Measurements from ENCODE around the gene TNNI2.
"Not testable (repeated sequence)": the region's sequence is repeated elsewhere in the genome, so short reads cannot be mapped to it uniquely, and the experiment has no call there.

The TNNI2 gene

DNA sequence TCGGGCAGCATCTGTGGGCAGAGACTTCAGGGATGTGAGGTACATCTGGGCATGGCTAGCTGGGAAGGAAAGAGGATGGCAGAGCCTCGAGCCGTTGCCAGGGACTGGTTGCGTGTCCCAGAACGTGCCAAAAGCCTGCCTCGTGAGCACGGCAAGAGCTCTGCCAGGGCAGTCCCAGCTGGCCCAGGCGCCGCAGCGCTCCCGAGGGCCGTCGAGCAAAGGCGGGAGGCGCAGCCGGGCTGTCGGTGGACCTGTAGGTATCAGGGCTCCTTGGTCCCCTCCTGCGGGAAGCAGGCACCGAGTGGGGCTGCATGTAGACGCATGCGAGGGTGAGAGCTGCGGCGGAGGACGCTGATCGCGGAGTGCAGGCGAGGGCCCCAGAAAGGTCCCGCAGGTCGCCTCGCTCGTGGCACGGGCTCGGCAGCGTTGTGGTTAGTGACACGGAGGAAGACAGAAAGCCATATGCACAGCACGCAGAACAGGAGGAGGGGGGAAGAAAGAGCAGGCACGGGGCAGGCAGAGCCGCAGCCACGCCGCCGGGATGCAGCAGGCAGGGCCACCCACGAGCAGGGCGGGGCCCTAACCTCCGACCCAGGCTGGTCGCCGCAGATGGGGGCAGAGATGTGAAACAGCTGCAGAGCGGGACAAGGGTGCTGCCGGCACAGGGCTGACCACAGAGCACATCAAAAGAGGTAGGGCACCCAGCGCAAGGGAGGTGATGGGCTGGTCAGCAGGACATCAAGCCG, 32.1 kb downstream of the TNNI2 start:
- in situ Hi-C loops (cut with MboI; ENCODE audit: low sequenced_read_pairs): no loop called here

DNA sequence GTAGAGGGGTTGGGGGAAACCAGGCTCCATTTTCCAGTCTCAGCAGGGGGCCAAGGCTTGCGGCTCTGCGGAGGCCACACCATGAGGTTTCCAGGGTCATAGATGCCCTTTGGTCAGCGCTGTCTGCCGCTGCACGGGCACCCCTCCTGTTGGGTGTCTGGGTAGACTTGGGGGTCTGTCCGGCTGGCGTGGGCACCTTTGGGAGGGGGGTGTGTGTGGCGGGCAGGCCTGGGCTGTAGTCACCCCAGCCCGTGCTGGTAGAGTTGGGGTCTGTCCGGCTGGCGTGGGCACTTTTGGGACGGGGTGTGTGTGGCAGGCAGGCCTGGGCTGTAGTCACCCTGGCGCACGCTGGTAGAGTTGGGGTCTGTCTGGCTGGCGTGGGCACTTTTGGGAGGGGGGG, 32.8 kb downstream of the TNNI2 start:
- in situ Hi-C loops (cut with MboI; ENCODE audit: low sequenced_read_pairs): no loop called here

DNA sequence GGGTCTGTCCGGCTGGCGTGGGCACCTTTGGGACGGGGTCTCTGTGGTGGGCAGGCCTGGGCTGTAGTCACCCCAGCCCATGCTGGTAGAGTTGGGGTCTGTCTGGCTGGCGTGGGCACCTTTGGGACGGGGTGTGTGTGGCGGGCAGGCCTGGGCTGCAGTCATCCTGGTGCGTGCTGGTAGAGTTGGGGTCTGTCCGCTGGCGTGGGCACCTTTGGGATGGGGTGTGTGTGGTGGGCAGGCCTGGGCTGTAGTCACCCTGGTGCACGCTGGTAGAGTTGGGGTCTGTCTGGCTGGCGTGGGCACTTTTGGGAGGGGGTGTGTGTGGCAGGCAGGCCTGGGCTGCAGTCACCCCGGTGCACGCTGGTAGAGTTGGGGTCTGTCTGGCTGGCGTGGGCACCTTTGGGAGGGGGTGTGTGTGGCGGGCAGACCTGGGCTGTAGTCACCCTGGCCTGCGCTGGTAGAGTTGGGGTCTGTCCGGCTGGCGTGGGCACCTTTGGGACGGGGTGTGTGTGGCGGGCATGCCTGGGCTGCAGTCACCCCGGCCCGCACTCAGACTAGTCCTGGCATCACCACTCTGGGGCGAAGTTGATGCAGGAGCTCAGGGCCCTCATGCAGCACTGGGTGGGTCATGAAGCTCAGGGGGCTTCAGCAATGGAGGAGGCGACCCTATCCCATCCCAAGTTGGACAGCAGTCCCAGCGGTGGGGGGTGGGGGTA, 33.6 kb downstream of the TNNI2 start:
- in situ Hi-C loops (cut with MboI; ENCODE audit: low sequenced_read_pairs): no loop called here

DNA sequence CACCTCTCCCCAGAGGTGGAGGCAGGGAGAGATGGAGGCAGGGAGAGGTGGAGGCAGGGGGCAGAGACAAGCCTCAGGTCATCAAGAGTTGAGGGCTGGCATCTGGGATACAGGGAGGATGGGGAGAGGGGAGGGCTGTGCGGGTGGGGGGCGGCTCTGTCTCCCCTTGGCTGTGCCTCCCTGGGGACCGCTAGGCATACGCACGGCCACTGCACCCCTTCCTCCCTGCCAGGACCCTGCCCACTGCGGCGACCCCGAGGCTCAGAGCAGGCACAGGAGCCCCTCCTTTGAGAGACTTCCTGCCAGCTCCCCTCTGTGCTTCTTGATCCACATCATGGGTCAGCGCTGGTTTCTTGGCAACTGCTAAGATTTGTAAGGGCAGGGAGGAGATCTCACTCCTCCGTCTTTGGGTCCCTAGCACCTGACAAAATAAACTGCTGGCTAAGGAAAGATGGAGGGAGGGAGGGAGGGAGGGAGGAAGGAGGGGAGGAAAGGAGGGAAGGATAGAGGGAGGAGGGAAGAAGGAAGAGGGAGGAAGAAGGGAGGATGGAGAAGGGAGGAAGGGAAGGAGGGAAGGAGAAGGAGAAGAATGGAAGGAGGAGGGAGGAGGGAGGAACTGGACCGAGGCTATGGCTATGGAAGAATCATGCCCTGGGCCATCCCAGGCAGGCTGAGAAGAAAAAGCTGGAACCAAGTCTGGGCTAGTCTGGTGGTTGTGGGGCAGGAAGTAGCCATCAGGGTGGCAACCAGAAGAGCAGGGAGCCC, 34.4 kb downstream of the TNNI2 start:
- in situ Hi-C loops (cut with MboI; ENCODE audit: low sequenced_read_pairs): no loop called here

DNA sequence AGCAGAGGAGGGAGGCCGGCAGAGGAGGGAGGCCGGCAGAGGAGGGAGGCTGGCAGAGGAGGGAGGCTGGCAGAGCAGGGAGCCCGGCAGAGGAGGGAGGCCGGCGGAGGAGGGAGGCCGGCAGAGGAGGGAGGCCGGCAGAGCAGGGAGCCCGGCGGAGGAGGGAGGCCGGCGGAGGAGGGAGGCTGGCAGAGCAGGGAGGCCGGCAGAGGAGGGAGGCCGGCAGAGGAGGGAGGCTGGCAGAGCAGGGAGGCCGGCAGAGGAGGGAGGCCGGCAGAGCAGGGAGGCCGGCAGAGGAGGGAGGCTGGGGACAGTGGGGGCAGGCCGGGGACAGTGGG, 35.0 kb downstream of the TNNI2 start:
- in situ Hi-C loops (cut with MboI; ENCODE audit: low sequenced_read_pairs): not testable (repeated sequence)

DNA sequence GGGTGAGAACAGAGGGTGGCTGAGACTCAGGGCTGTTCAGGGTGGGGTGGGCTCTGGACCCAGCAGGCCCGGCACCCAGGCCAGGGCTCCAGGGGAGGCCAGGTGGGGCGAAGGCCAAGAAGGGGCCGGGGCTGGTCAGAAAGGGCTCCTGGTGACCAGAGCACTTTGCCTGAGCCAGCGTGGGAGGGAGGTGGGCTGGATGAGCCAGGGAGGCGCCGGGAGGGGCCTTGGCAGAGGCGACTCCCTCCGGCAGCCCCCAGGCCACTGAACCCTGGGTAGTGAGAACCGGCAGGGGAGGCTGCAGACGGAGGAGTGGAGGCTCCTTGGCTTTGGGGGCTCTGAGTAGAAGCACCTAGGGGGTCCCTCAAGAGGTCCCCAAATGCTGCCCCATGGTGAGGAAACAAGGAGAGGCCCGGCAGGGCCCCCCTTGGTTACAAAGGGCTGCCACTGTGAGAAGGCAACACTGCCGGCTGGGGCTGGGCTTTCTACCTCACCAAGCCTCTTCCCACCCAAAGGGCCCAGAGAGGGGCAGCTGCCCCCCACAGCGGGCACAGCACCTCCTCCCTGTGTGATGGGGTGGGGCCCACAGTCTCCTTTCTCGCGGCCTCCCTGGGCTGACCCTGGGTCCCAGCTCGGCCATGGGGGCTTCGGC, 35.8 kb downstream of the TNNI2 start:
- in situ Hi-C loops (cut with MboI; ENCODE audit: low sequenced_read_pairs): not testable (repeated sequence)

DNA sequence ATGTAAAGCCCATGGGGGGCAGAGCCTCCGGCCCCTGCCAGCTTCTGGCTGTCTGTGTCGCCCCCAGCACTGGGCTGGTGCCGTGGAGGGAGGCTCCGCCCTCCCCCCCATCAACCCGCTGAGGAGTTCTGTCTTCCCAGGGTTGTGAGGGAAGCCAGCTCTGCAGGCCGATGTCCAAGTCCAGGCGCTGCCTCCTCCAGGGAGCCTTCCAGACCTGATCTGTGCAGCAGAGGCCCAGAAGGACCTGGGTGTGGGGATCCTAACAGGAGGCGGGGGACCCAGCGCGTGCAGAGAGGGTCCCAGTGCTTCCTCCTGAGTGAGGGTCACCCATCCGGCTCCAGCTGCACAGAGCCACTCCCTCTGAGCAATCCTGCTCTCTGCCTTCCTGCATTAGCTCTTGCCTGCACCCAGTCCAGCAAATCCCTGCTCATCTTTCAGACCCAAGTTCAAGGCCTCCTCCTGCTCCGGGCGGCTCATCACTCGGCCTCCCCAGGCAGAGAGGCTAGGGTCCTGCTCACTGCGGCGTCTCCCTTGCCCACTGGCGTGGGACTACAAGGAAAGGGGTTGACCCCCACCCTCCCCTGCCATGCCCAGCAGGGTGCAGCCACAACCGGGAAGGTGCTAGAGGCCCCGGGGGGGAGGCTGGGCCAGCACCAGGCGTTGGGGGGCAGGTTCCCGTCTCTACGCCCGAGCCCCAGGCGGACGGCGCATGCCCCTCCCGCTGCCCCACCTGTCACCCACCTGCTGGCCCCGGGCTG, 36.5 kb downstream of the TNNI2 start:
- in situ Hi-C loops (cut with MboI; ENCODE audit: low sequenced_read_pairs): no loop called here

DNA sequence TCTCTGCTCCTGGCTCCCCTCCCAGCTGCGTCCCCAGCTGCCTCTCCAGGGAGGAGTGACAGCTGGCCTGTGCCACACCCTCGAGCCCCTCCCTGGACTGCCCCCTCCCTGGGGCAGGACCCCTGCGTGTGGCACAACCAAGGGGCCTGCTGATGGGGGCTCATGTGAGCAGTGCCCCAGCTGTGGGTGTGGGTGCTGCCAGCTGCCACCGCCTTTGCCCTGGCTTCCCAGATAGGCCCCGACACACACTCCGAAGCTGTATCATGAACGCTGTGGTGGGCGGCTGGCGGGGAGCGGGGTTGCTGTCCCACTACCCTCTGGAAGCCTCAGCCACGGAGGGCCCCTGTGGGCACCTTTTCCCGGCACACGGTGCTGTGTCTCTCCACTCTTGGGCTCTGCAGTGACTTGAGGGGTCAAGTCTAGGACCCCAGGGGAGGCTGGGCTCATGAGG, 37.1 kb downstream of the TNNI2 start:
- in situ Hi-C loops (cut with MboI; ENCODE audit: low sequenced_read_pairs): not testable (repeated sequence)

DNA sequence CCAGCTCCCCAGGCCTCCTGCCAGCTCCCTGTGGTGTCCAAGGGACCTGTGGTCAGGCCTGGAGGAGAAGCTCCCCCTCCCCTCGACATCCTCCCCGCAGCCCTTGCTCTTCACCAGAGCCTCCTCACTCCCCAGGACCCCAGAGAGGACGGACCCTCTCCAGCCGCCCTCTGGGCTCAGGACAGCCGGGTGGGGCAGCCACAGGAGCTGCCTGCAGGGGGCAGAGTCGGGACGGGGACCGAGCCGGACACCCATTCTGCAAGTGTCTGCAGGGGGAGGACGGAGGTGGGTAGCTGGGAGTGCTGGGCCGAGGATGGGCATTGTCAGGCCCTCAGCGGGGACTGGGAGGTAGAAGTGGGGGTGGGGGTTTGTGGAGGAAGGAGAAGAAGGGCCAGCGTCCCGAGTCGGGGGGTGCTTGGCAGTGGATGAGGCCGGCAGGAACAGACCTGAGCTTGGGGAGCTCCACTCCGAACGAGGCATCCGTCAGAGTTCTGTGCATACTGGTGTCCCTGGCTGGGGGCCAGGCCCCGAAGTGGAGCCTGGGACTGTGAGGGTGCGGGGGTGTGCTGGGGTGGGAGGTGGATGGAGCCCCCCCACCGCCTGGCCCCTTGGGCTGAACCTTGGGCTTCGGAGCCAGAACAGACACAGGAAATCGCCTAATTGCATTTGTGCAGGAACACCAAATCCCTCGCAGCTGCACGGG, 37.7 kb downstream of the TNNI2 start:
- in situ Hi-C loops (cut with MboI; ENCODE audit: low sequenced_read_pairs): no loop called here

DNA sequence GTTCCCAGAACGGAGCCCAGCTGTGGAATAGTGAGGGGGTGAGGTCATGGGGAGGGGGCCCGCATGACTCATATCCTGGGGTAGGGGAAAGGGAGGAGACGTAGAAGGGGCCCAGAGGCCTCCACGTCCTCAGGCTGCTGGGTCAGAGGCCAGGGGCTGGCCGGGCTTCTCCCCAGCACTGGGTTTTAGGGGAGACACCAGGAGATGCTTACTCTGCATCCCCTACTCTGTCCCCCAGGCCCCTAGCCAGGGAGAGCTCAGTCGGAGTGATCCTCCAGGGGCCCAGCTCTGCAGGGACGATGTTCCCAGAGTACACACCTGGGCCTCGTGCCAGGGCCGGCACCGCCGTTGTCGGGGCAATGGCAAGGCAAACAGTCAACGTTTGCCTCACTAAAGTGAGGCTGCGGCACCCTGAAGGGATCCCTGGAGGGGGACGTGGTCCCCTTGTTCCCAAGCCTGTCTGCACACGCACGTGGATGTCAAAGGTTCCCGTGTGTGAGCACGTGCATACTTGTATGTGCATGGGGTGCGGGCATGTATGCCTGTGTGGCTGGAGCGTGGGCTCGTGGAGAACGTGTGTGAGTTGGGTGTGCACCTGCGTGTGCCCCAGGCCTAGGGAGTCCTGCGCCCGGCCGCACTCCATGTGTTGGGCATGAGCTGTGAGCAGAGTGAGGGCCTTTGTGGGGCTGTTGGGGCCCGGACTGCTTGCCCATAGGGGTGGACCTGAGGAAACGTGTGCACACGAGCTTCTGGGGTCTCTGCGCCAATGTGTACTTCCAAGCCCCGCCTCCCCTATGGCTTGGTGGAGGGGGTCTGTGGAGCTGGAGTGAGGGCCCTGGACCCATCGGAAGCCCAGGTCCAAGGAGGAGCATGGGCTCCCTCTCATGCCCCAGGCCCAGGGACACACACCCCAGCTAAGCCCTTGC, 38.7 kb downstream of the TNNI2 start:
- in situ Hi-C loops (cut with MboI; ENCODE audit: low sequenced_read_pairs): no loop called here

DNA sequence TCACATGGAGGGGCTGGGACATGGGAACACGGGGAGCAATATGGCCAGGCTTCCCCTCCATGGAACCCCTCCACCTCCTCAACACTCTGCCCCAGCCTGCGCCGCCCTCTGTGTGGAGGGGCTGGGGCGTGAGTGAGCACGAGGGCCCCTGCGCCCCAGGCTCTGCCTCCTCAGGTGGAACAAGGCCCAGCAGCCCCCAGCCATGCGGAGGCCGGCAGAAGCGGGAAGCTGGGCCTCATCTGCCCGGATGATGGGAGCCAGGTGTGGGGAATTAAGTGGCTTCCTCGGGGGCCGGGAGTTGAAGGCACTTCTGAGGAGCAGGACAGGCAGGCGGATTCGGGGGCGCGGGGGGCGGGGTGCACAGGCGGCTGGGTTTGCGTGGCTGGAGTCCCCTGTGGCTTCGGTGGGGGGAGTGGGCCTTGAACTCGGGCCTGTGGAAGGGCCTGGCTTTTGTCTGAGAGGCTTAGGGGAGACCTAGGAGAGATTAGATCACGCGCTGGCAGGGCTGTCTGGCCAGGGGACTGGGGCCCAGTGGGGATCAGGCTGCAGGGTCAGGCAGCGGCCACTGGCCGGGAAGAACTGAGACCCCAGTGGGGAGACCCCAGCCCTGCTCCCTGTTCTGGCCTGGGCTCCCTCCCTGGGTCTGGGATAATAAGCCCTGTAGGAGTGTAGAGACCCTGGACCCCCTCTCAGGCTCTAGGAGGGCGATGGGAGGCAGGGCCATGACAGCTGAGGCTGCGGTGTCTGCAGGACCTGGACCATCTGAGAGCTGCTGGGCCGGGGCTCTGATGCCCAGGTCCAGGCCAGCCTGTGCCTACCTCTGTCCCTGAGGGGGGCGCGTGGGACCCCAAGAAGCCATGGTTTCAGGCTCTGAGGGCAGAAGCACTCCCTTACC, 39.6 kb downstream of the TNNI2 start:
- in situ Hi-C loops (cut with MboI; ENCODE audit: low sequenced_read_pairs): no loop called here

DNA sequence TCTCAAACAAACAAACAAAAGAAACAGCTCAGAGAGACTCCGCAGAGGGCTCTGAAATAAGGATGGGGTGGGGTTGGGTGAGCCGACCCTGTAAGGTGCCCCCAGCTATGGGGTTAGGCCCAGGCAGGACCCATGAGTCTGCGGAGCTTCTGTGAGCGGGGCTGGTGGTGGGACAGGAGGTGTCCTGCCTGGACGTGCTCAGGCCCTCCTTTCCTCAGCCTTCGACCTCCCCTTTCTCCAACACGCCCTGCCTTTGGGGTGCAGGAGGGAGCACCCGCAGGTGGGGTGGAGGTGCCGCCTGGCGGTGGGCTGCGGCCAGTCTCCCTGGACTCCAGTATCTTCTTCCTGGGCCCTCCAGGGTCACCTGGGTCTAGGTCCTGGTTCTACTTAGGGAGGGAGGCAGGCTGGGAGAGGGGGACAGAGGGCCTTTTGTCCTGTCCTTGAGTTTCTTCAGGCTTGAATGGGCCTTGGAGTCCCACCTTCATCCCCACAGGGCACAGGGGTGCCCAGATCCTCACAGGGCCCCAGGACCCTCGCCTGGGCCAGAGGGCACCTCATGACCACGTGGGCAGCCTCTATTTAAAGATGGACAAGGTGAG, 40.7 kb downstream of the TNNI2 start:
- in situ Hi-C loops (cut with MboI; ENCODE audit: low sequenced_read_pairs): no loop called here

DNA sequence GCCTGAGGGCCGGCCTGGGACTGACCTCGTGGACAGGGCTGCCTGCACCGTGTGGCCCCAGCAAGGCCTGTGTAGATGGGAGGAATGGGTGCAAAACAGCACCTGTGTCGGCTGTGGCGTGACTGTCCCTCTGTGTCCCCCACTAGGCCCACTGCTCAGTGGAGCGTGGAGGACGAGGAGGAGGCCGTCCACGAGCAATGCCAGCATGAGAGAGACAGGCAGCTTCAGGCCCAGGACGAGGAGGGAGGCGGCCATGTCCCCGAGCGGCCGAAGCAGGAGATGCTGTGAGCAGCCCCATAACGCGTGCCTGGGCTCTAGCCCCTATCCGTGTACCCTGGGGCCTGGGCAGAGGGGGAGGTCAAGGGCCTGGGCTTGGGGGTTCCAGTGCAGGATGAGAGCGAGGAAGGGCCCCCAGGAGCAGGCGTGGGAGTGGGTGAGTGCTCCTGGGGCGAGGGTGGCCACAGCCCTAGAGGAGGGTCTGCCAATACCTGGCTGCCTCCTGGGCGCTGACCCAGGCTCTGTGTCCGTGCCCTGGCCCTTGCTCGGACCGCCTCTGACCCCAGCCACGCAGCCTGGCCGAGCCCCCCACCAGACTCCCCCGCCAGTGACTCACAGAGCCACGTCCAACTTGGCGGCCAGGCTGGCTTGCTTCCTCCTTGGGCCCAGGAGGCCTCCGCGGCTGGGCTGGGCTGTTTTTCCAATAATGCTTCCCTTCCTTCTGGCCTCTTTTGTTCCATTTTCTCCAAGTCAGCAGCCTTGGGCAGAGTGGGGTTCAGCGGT, 41.4 kb downstream of the TNNI2 start:
- in situ Hi-C loops (cut with MboI; ENCODE audit: low sequenced_read_pairs): no loop called here

DNA sequence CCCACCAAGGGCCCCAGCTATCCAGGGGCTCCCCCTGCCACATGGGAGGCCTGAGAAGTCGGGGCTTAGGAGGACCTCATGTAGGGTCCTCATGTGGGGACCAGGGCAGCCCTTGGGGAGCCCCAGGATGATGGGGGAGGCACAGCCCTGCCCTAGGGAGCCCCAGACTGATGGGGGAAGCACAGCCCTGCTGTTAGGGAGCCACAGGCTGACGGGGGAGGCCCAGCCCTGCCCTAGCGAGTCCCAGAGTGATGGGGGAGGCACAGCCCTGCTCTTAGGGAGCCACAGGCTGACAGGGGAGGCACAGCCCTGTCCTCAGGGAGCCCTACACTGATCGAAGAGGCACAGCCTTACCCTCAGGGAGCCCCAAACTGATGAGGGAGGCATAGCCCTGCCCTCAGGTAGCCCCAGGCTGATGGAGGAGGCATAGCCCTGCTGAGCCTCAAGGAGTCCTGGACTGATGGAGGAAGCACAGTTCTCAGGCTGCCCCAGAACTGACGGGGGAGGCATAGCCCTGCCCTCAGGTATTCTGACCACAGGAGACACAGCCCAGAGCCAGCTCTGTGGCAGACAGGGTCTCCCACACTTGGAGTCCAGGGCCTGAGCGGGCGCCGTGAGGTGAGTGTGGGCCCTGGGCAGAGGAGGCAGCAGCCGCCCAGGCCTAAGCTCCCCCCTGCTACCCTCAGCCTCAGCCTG, 42.1 kb downstream of the TNNI2 start:
- in situ Hi-C loops (cut with MboI; ENCODE audit: low sequenced_read_pairs): no loop called here

DNA sequence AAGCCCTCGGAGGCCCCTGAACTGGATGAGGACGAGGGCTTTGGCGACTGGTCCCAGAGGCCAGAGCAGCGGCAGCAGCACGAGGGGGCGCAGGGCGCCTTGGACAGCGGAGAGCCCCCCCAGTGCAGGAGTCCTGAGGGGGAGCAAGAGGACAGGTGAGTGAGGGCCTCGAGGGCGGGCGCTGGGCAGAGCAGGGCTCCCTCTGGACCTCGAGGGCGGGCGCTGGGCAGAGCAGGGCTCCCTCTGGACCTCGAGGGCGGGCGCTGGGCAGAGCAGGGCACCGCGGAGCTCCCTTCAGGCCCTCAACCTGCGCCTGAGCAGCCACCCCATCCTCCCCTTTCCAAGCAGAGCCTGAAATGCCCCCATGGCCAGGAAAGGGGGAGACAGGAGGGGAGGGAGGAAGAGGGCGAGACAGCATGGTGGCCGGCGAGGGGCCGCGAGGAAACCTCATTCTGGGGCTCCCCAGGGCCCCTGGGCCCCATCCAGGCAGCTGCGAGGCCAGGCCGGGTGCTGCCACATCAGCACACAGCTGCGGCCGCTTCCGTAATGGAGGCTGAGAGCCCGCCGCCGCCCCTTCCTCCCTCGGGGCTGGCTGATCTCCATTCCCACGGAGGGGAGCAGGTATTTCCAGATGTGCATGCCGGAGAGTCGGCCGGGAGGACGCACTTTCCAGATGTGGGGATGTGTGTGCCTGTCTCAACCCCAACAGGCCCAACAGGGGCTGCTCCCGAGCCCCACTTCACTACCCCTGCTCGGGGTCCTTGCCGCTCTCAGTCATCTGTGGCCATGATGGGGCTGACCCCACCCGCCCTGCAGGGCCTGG, 42.9 kb downstream of the TNNI2 start:
- in situ Hi-C loops (cut with MboI; ENCODE audit: low sequenced_read_pairs): no loop called here
